GM18861 (cell line): Measurements from ENCODE around the gene VILL.
"Not testable (repeated sequence)": the region's sequence is repeated elsewhere in the genome, so short reads cannot be mapped to it uniquely, and the experiment has no call there.

Experiments
- ATAC-seq: cut with Tn5 transposase; IDR thresholded peaks from one replicate; pipeline ENCODE4 v1.9.1; 2021; ENCODE audit not compliant: unreplicated experiment

Gene VILL

GRCh38 chr3:37963016-37963415 is 27.6 kb upstream of the VILL start:
- ATAC-seq, result no peak

- ATAC-seq, result no peak
These were observed 27.0 kb upstream of the VILL start for GRCh38 chr3:37963635-37964034.

- no peak for ATAC-seq
These were observed 26.4 kb upstream of the VILL start for GRCh38 chr3:37964146-37964545.

GRCh38 chr3:37964716-37965115 is 25.9 kb upstream of the VILL start:
- no peak for ATAC-seq

- peak; percentile 64 for ATAC-seq
These were observed 23.2 kb upstream of the VILL start for GRCh38 chr3:37967260-37967881.

- no peak for ATAC-seq
These were observed 22.4 kb upstream of the VILL start for GRCh38 chr3:37968199-37968598.

GRCh38 chr3:37968813-37969595 is 21.6 kb upstream of the VILL start:
- no peak for ATAC-seq

- ATAC-seq, result no peak
These were observed 20.9 kb upstream of the VILL start for GRCh38 chr3:37969596-37970100.

GRCh38 chr3:37970802-37971201 is 19.8 kb upstream of the VILL start:
- ATAC-seq, result no peak

- no peak for ATAC-seq
These were observed 19.1 kb upstream of the VILL start for GRCh38 chr3:37971467-37971866.

GRCh38 chr3:37972056-37972455 is 18.5 kb upstream of the VILL start:
- not testable (repeated sequence) for ATAC-seq

GRCh38 chr3:37973246-37974054 is 17.1 kb upstream of the VILL start:
- ATAC-seq, result no peak

- ATAC-seq, result peak; percentile 88
These were observed 16.2 kb upstream of the VILL start for GRCh38 chr3:37974121-37975083.

- no peak for ATAC-seq
These were observed 10.8 kb upstream of the VILL start for GRCh38 chr3:37979541-37980461.

GRCh38 chr3:37980462-37981347 is 9.9 kb upstream of the VILL start:
- no peak for ATAC-seq

- no peak for ATAC-seq
These were observed 9.3 kb upstream of the VILL start for GRCh38 chr3:37981348-37981664.

- no peak for ATAC-seq
These were observed 8.3 kb upstream of the VILL start for GRCh38 chr3:37982331-37982730.

- no peak for ATAC-seq
These were observed 6.5 kb upstream of the VILL start for GRCh38 chr3:37984051-37984450.

- ATAC-seq, result no peak
These were observed 6.0 kb upstream of the VILL start for GRCh38 chr3:37984596-37984995.
